Activated CD4-positive, alpha-beta T cell treated with anti-CD3 and anti-CD28 coated beads, Interleukin-2, amount 10 ng/mL, durations not matched to agents 24 days and 14 days (primary cell): ENCODE results near the gene CIB2. TPM values are rescaled to one million over a fixed set of nuclear protein-coding genes. Genes with fewer than 3 reads are reported as not detected.

Experiments used
- DNase-seq: peaks from one replicate; pipeline ENCODE4 v3.0.0; 2022
- H3K27ac Mint-ChIP-seq: one replicate; pipeline ENCODE4 v1.8.0; 2022; ENCODE audit warnings: mild to moderate bottlenecking, mixed read lengths
- H3K27me3 Mint-ChIP-seq: one replicate; pipeline ENCODE4 v1.8.0; 2022; ENCODE audit warnings: mixed read lengths
- H3K36me3 Mint-ChIP-seq: one replicate; pipeline ENCODE4 v1.8.0; 2022; ENCODE audit warnings: low read depth, mild to moderate bottlenecking, mixed read lengths
- H3K4me1 Mint-ChIP-seq: one replicate; pipeline ENCODE4 v1.8.0; 2021; ENCODE audit warnings: mixed read lengths
- H3K4me3 Mint-ChIP-seq: one replicate; pipeline ENCODE4 v1.8.0; 2022; ENCODE audit warnings: mild to moderate bottlenecking, moderate library complexity, mixed read lengths
- H3K9me3 Mint-ChIP-seq: one replicate; pipeline ENCODE4 v1.8.0; 2021; ENCODE audit warnings: mixed read lengths
- intact Hi-C: fragments of 100-400 bp; cut with micrococcal nuclease; formaldehyde crosslinking; loops from one replicate; pipeline ENCODE4 v1.15.1; 2023
- total RNA-seq: library from RNA; stranded (reverse); gene quantifications from 2 replicates; pipeline ENCODE4 v1.2.3, GENCODE V29; 2022

CIB2 gene
- total RNA-seq, 1 donor from 2014 or later, result 1.5 TPM

- Mint-ChIP-seq H3K9me3 (no peaks in the 10 kb centered on the region), H3K4me3 (peak overlapping the region; percentile 82), H3K36me3 (peaks cover 6% of the 10 kb centered on the region), H3K27ac (peak overlapping the region; percentile 89), H3K4me1 (peaks cover 68% of the 10 kb centered on the region), H3K27me3 (no peaks in the 10 kb centered on the region)
- DNase-seq, result no peak
- intact Hi-C loops, result loop anchor here (1.0 to 5.0 kb wide), 3 partner anchors 17 to 35 kb away; no protein-coding TSS in a partner anchor
Observed at GRCh38 chr15:78067328-78068228, 63.7 kb downstream of the CIB2 start.

DNA sequence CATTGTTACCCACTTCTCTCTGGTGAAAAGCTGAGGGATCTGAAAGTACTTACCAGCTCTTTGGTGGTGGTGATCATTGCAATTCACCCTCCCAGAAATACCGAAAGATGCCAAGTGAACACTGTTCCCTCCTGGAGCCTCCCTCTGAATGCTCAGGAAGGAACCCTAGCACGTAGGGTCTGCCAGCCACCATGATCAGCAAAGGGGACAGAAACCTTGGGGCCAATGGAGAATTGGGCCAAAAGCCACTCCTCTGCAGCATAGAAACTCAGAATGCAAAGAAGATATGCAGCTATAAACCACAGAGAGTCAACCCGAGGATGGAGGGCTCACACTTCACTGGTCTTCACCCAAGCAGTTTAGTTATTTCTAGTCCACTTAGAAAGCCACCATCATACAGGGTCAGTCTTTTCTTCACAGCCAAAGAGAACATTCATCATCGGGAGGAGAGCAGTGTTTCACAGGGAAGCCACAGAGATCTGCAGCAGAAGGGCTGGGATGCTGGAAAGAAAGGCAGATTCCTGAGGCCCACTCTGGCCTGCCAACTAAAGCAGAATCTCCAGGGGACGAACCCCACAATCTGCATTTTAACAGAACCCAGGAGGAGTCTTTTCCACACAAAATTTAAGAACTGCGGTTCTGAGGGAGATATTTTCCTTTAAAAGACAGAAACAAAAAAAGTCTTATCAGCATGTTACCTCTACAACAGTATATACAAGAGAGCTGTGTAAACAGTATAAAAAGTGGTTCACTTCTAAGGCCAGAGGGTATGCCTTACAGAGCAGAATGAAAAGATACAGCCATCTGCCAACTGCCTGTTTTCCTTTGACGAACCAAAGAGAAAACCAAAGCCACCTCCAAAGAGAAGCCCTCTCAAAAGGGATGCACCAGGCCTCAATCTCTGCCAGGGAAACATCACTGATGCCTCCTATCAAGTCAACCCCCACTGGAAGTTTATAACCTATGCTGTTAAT is 65.0 kb downstream of the CIB2 start:
- no peak for DNase-seq
- no peaks in the 10 kb centered on the region for H3K9me3 Mint-ChIP-seq
- H3K36me3 Mint-ChIP-seq, result peaks cover 6% of the 10 kb centered on the region
- H3K27me3 Mint-ChIP-seq, result no peaks in the 10 kb centered on the region
- intact Hi-C loops, result loop anchor here (5.0 kb wide), 1 partner anchor 36 kb away; no protein-coding TSS in a partner anchor
- H3K4me1 Mint-ChIP-seq, result peaks cover 65% of the 10 kb centered on the region
- H3K27ac Mint-ChIP-seq, result peak overlapping the region; percentile 38
- peak overlapping the region; percentile 82 for H3K4me3 Mint-ChIP-seq

DNA sequence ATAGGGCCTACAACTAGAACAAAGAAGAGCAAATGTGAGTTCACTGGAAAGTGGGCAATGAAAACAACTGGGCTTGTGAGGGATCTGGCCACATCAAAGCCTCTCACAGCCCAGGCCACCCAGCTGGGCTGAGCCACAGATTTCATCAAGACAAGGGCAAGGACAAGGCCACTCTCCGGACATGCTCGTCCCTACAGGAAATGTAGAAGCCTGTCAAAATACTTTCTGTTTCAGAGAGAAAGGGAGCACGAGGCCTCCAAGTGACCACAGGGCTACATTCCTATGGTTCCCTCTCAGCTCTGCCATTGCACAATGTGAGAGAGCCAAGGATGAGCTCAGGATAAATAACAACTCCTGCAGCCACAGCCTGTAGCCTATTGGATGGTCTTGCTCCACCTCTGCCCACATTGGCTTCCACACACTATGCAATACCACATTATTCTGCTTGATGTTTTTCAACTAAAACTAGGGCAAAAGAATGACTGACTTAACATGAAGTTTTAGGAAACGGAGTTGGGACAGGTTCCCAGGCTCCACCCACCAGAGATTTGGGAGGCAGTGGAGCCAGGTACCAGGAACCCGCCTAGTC is 65.9 kb downstream of the CIB2 start:
- Mint-ChIP-seq H3K4me3 (no peak overlapping the region), H3K36me3 (peaks cover 6% of the 10 kb centered on the region), H3K27ac (no peak overlapping the region), H3K4me1 (peaks cover 65% of the 10 kb centered on the region), H3K27me3 (no peaks in the 10 kb centered on the region), H3K9me3 (no peaks in the 10 kb centered on the region)
- DNase-seq, result peak; percentile 74
- intact Hi-C loops, result loop anchor here (5.0 kb wide), 1 partner anchor 37 kb away; no protein-coding TSS in a partner anchor

DNA sequence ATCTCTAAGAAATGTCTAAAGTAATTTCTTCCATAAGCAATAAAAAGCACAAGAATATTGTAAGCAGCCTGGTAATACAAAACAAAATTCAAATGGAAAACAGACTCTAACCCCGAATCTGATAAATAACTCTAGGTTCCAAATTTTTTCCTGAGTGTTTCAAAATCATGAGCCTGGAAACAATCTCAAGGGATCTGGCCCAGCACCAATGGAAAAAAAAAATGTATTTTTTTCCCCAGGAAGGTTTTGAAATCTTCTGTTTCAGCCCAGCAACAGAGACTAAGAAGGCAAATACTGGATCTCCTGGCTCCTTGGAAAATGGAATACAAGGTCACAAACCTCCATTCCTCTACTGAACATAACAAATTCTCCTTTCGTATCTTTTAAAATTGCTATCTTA is 66.7 kb downstream of the CIB2 start:
- Mint-ChIP-seq H3K27me3 (no peaks in the 10 kb centered on the region), H3K36me3 (peaks cover 3% of the 10 kb centered on the region), H3K4me1 (peaks cover 66% of the 10 kb centered on the region), H3K4me3 (no peak overlapping the region), H3K27ac (no peak overlapping the region), H3K9me3 (no peaks in the 10 kb centered on the region)
- no peak for DNase-seq
- intact Hi-C loops, result loop anchor here (1.0 kb wide), 1 partner anchor 8 kb away; no protein-coding TSS in a partner anchor

- H3K27me3 Mint-ChIP-seq, result no peaks in the 10 kb centered on the region
- peaks cover 3% of the 10 kb centered on the region for H3K36me3 Mint-ChIP-seq
Observed at GRCh38 chr15:78063970-78064385, 67.3 kb downstream of the CIB2 start.

GRCh38 chr15:78063217-78063616 is 68.0 kb downstream of the CIB2 start:
- H3K27me3 Mint-ChIP-seq, result no peaks in the 10 kb centered on the region
- peak overlapping the region; percentile 2 for H3K4me3 Mint-ChIP-seq
- peaks cover 5% of the 10 kb centered on the region for H3K36me3 Mint-ChIP-seq
- H3K4me1 Mint-ChIP-seq, result peaks cover 66% of the 10 kb centered on the region
- no peak for DNase-seq
- intact Hi-C loops, result no loop called here
- H3K9me3 Mint-ChIP-seq, result no peaks in the 10 kb centered on the region
- peak overlapping the region; percentile 25 for H3K27ac Mint-ChIP-seq

More at GRCh38 chr15:78063970-78064385, 67.3 kb downstream of the CIB2 start:
- H3K27ac Mint-ChIP-seq, result no peak overlapping the region
- no peaks in the 10 kb centered on the region for H3K9me3 Mint-ChIP-seq
- H3K4me3 Mint-ChIP-seq, result no peak overlapping the region
- peaks cover 66% of the 10 kb centered on the region for H3K4me1 Mint-ChIP-seq
- intact Hi-C loops, result loop anchor here (1.0 kb wide), 1 partner anchor 8 kb away; no protein-coding TSS in a partner anchor
- no peak for DNase-seq

DNA sequence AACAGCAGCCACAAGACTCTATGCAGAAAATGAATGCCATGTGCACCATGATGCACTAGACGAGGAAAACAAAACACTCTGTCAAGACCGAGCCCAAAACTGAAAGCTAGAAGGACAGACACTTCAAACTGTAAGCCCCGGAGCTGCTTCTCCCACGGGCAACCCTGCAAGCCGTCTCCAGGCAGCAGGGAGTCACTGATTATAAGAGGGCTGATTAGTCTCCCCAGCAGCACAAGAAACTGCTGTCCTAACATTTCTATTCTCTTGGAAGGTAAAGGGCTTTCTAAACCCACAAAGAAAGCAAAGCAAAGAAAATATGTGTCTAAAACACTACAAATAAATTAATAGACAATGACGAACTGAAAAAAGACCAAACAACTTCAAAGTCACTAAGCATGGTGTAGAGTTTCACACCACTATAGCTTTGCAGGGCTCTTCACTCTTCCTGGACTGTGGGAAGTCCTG is 69.2 kb downstream of the CIB2 start:
- peak overlapping the region; percentile 79 for H3K4me3 Mint-ChIP-seq
- H3K27me3 Mint-ChIP-seq, result no peaks in the 10 kb centered on the region
- peak overlapping the region; percentile 87 for H3K27ac Mint-ChIP-seq
- H3K36me3 Mint-ChIP-seq, result peaks cover 5% of the 10 kb centered on the region
- DNase-seq, result peak; percentile 87
- intact Hi-C loops, result no loop called here
- peaks cover 64% of the 10 kb centered on the region for H3K4me1 Mint-ChIP-seq
- H3K9me3 Mint-ChIP-seq, result no peaks in the 10 kb centered on the region

DNA sequence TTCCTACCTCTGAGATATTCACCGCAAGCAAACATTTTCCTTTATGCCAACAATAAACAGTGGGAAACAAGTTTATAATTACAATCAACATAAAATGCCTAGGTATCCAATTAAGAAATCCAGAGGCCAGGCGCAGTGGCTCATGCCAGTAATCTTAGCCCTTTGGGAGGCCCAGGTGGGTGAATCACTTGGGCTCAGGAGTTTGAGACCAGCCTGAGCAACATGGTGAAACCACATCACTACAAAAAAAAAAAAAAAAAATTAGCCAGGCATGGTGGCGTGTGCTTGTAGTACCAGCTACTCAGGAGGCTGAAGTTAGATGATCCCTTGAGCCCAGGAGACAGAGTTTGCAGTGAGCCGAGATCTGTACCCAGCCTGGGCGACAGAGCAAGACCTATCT is 71.0 kb downstream of the CIB2 start:
- intact Hi-C loops, result no loop called here
- H3K4me1 Mint-ChIP-seq, result peaks cover 66% of the 10 kb centered on the region
- H3K27me3 Mint-ChIP-seq, result no peaks in the 10 kb centered on the region
- peaks cover 5% of the 10 kb centered on the region for H3K36me3 Mint-ChIP-seq
- DNase-seq, result no peak
- H3K4me3 Mint-ChIP-seq, result no peak overlapping the region
- no peaks in the 10 kb centered on the region for H3K9me3 Mint-ChIP-seq
- peak overlapping the region; percentile 80 for H3K27ac Mint-ChIP-seq

DNA sequence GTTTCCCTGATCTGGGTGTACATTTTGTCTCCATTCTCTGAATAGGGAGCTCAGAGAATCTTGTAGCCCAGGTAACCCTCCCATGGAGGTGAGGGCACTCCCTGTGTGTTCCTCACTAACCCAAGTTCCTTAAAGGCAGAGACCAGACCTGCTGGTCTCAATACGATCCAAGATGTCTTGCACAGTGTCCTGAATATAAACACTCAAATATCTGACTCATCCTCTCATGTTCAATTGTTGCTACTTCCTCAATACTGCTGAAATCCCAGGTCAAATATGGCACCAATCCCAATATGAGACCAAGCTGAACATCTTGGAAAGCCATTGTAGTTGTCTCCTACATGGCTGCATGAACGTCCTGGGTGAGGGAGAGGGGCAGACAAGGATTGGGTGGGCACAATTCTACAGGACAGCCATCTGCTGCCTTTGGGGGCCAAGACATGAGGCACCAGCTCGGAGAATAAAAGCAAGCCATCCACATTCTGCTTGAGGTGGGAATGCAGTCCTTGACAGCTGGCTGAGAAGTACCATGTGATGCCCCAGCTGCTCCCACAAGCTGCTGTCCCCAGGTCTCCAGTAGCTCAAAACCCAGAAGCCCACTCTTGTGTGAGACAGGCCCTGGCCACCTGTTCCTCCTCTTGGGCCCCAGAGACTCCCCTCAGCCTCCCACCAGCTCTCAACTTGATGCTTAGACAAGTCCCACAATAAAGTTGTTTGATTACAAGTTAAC is 72.0 kb downstream of the CIB2 start:
- peak overlapping the region; percentile 80 for H3K27ac Mint-ChIP-seq
- H3K27me3 Mint-ChIP-seq, result no peaks in the 10 kb centered on the region
- H3K9me3 Mint-ChIP-seq, result no peaks in the 10 kb centered on the region
- intact Hi-C loops, result loop anchor here (1.0 kb wide), 1 partner anchor 9 kb away; no protein-coding TSS in a partner anchor
- peaks cover 71% of the 10 kb centered on the region for H3K4me1 Mint-ChIP-seq
- H3K4me3 Mint-ChIP-seq, result no peak overlapping the region
- H3K36me3 Mint-ChIP-seq, result peaks cover 8% of the 10 kb centered on the region
- DNase-seq, result no peak

- Mint-ChIP-seq H3K9me3 (no peaks in the 10 kb centered on the region), H3K4me1 (peaks cover 75% of the 10 kb centered on the region), H3K27ac (peak overlapping the region; percentile 80), H3K4me3 (no peak overlapping the region), H3K27me3 (no peaks in the 10 kb centered on the region), H3K36me3 (peaks cover 11% of the 10 kb centered on the region)
- intact Hi-C loops, result no loop called here
- no peak for DNase-seq
Observed at GRCh38 chr15:78058401-78058935, 72.8 kb downstream of the CIB2 start.

DNA sequence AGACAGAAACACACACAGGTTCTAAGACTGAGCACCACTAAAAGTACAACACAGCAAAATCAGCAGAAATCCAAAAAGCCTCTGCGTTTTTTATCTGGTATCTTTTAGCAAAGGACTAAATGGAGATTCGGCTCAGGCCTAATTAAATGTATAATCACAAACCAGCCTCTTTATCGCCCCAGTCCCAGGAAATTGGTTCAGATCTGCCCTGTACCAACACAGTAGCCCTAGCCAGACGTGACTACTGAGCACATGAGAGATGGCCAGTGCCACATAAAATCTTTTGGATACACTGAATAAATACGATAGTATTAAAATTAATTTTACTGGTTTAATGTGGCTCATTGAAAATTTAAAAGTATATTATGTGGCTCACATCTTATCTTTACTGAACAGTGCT is 73.4 kb downstream of the CIB2 start:
- Mint-ChIP-seq H3K9me3 (no peaks in the 10 kb centered on the region), H3K36me3 (peaks cover 18% of the 10 kb centered on the region), H3K27ac (peak overlapping the region; percentile 80), H3K27me3 (no peaks in the 10 kb centered on the region), H3K4me3 (no peak overlapping the region), H3K4me1 (peaks cover 75% of the 10 kb centered on the region)
- intact Hi-C loops, result no loop called here
- no peak for DNase-seq

GRCh38 chr15:78056714-78057269 is 74.5 kb downstream of the CIB2 start:
- Mint-ChIP-seq H3K27ac (peak overlapping the region; percentile 77), H3K9me3 (no peaks in the 10 kb centered on the region), H3K36me3 (peaks cover 21% of the 10 kb centered on the region), H3K4me1 (peaks cover 78% of the 10 kb centered on the region), H3K4me3 (peak overlapping the region; percentile 66), H3K27me3 (no peaks in the 10 kb centered on the region)
- no peak for DNase-seq
- intact Hi-C loops, result no loop called here
